Muscle of leg (tissue), 16 donors: ENCODE data around the gene CXXC4. TPM values are rescaled to one million over a fixed set of nuclear protein-coding genes. Genes with fewer than 3 reads are reported as not detected.

Experiments
- DNase-seq: peaks from one replicate; pipeline ENCODE4 v3.0.0; 2013
- H3K27ac ChIP-seq: one replicate; pipeline ENCODE4 v1.5.1; 2013; ENCODE audit warnings: mild to moderate bottlenecking, low read length, control low read depth
- H3K27me3 ChIP-seq: one replicate; pipeline ENCODE4 v1.6.1; 2013; ENCODE audit warnings: low read length; ENCODE audit not compliant: control insufficient read depth, insufficient read depth
- H3K36me3 ChIP-seq: one replicate; pipeline ENCODE4 v1.6.1; 2013; ENCODE audit warnings: low read length; ENCODE audit not compliant: control insufficient read depth, insufficient read depth
- H3K4me1 ChIP-seq: one replicate; pipeline ENCODE4 v1.6.1; 2013; ENCODE audit warnings: low read length; ENCODE audit not compliant: control insufficient read depth, insufficient read depth
- H3K4me3 ChIP-seq: one replicate; pipeline ENCODE4 v1.5.1; 2013; ENCODE audit warnings: low read length, control low read depth
- H3K9me3 ChIP-seq: replicated peaks from 2 replicates; pipeline ENCODE4 v1.6.1; 2013; ENCODE audit warnings: low read depth, low read length; ENCODE audit not compliant: control insufficient read depth
- WGBS: methylation state at CpG from one replicate; pipeline ENCODE4 v1.1.5; 2013; ENCODE audit warnings: missing lambda C conversion rate; ENCODE audit not compliant: insufficient coverage; 5-methylcytosine and 5-hydroxymethylcytosine counted together
- long read RNA-seq, 11 donors: transcript quantifications; one replicate each; lab custom pipeline, GENCODE V29; 2026
- polyA plus RNA-seq, 8 donors: library from polyadenylated mRNA; unstranded; fragments of 120-200 nt; gene quantifications; one replicate each; pipeline versions ENCODE4 v1.2.1 to v1.2.3, GENCODE V29; 2013; ENCODE audit warnings: inconsistent platforms in 1 of 8, low replicate concordance in 1 of 8; ENCODE audit not compliant: insufficient read length in 8 of 8, insufficient read depth in 1 of 8
- total RNA-seq: library from RNA; stranded (reverse); fragments of 120-200 nt; gene quantifications from one replicate; pipeline ENCODE4 v1.2.4, GENCODE V29; 2013

The CXXC4 gene
- total RNA-seq: 1.6 TPM
- polyA plus RNA-seq: 1 to 10 TPM; 1.9 to 3.2 (median 2.6) TPM
- long read RNA-seq, donor 1, partial matches to known transcripts: 0 of 1 reads
- long read RNA-seq, donor 1, other reads (novel, unspliced or antisense): 0 of 1 reads
- long read RNA-seq, donor 2: 0 reads
- long read RNA-seq, donor 3: 0 reads
- long read RNA-seq, donor 4: 0 reads
- long read RNA-seq, donor 5, full-length matches to known transcripts: 2 of 2 reads
- long read RNA-seq, donor 5, partial matches to known transcripts: 0 of 2 reads
- long read RNA-seq, donor 5, other reads (novel, unspliced or antisense): 0 of 2 reads
- long read RNA-seq, donor 6, partial matches to known transcripts: 0 of 1 reads
- long read RNA-seq, donor 6, other reads (novel, unspliced or antisense): 0 of 1 reads
- long read RNA-seq, donor 7: 0 reads
- long read RNA-seq, donor 8: 0 reads
- long read RNA-seq, donor 9: 0 reads
- long read RNA-seq, donor 10: 0 reads
- long read RNA-seq, donor 11: 0 reads

GRCh38 chr4:104494822-104495559, at the start of gene CXXC4:
CXXC4 (minus strand) TSS chr4:104494894; CDS start chr4:104491802, 3,092 bp downstream.
- WGBS: 2% methylated on average over 11 of the region's 42 CpGs
- peaks cover 12% of the 10 kb centered on the region for H3K4me1 ChIP-seq
- peaks cover 5% of the 10 kb centered on the region for H3K27me3 ChIP-seq
- DNase-seq: peak; percentile 92
- peak within 1 kb of the TSS; percentile 61 for H3K4me3 ChIP-seq
- no peaks in the 10 kb centered on the region for H3K9me3 ChIP-seq
- no peaks in the 10 kb centered on the region for H3K36me3 ChIP-seq
- H3K27ac ChIP-seq: peak within 1 kb of the TSS; percentile 77

GRCh38 chr4:104533156-104533555, 38.5 kb upstream of the CXXC4 start:
- Histone ChIP-seq H3K27me3 (no peaks in the 10 kb centered on the region), H3K4me1 (no peaks in the 10 kb centered on the region), H3K27ac (no peak overlapping the region), H3K36me3 (no peaks in the 10 kb centered on the region), H3K9me3 (no peaks in the 10 kb centered on the region), H3K4me3 (no peak overlapping the region)
- no peak for DNase-seq
- WGBS: no CpG with 5 or more reads among the region's 1 CpG

GRCh38 chr4:104532677-104533076, 38.0 kb upstream of the CXXC4 start:
- Histone ChIP-seq H3K27ac (no peak overlapping the region), H3K27me3 (no peaks in the 10 kb centered on the region), H3K4me1 (no peaks in the 10 kb centered on the region), H3K9me3 (no peaks in the 10 kb centered on the region), H3K4me3 (no peak overlapping the region), H3K36me3 (no peaks in the 10 kb centered on the region)
- no peak for DNase-seq
- WGBS: no CpG with 5 or more reads among the region's 2 CpGs

GRCh38 chr4:104531390-104531789, 36.7 kb upstream of the CXXC4 start:
- Histone ChIP-seq H3K4me1 (no peaks in the 10 kb centered on the region), H3K27ac (no peak overlapping the region), H3K9me3 (no peaks in the 10 kb centered on the region), H3K4me3 (no peak overlapping the region), H3K36me3 (no peaks in the 10 kb centered on the region), H3K27me3 (no peaks in the 10 kb centered on the region)
- DNase-seq: peak; percentile 17
- no CpG with 5 or more reads among the region's 1 CpG for WGBS

- WGBS: 80% methylated on average over 2 of the region's 2 CpGs
- no peak overlapping the region for H3K4me3 ChIP-seq
- no peaks in the 10 kb centered on the region for H3K9me3 ChIP-seq
- H3K27ac ChIP-seq: no peak overlapping the region
- H3K27me3 ChIP-seq: no peaks in the 10 kb centered on the region
- DNase-seq: no peak
- no peaks in the 10 kb centered on the region for H3K36me3 ChIP-seq
- no peaks in the 10 kb centered on the region for H3K4me1 ChIP-seq
These were observed 35.7 kb upstream of the CXXC4 start for GRCh38 chr4:104530426-104530825.

- Histone ChIP-seq H3K9me3 (no peaks in the 10 kb centered on the region), H3K36me3 (no peaks in the 10 kb centered on the region), H3K4me1 (no peaks in the 10 kb centered on the region), H3K4me3 (no peak overlapping the region), H3K27me3 (no peaks in the 10 kb centered on the region), H3K27ac (no peak overlapping the region)
- whole genome bisulfite sequencing: 86% methylated on average over 1 of the region's 1 CpG
- no peak for DNase-seq
These were observed 29.9 kb upstream of the CXXC4 start for GRCh38 chr4:104524591-104524990.

GRCh38 chr4:104524026-104524425, 29.3 kb upstream of the CXXC4 start:
- H3K9me3 ChIP-seq: no peaks in the 10 kb centered on the region
- H3K27ac ChIP-seq: no peak overlapping the region
- no peaks in the 10 kb centered on the region for H3K27me3 ChIP-seq
- H3K36me3 ChIP-seq: no peaks in the 10 kb centered on the region
- no peaks in the 10 kb centered on the region for H3K4me1 ChIP-seq
- H3K4me3 ChIP-seq: no peak overlapping the region
- no peak for DNase-seq
- 77% methylated on average over 2 of the region's 2 CpGs for WGBS

GRCh38 chr4:104519588-104519987, 24.9 kb upstream of the CXXC4 start:
- Histone ChIP-seq H3K27me3 (no peaks in the 10 kb centered on the region), H3K36me3 (no peaks in the 10 kb centered on the region), H3K4me3 (no peak overlapping the region), H3K27ac (no peak overlapping the region), H3K9me3 (no peaks in the 10 kb centered on the region), H3K4me1 (no peaks in the 10 kb centered on the region)
- DNase-seq: no peak

- no peak for DNase-seq
- Histone ChIP-seq H3K9me3 (no peaks in the 10 kb centered on the region), H3K36me3 (no peaks in the 10 kb centered on the region), H3K27ac (no peak overlapping the region), H3K27me3 (no peaks in the 10 kb centered on the region), H3K4me3 (no peak overlapping the region), H3K4me1 (no peaks in the 10 kb centered on the region)
These were observed 22.2 kb upstream of the CXXC4 start for GRCh38 chr4:104516884-104517283.

GRCh38 chr4:104508224-104508623, 13.5 kb upstream of the CXXC4 start:
- Histone ChIP-seq H3K27me3 (no peaks in the 10 kb centered on the region), H3K36me3 (no peaks in the 10 kb centered on the region), H3K9me3 (no peaks in the 10 kb centered on the region), H3K4me1 (no peaks in the 10 kb centered on the region), H3K27ac (no peak overlapping the region), H3K4me3 (no peak overlapping the region)
- no peak for DNase-seq
- WGBS: no CpG with 5 or more reads among the region's 1 CpG
